GM18867 (cell line): Measurements from ENCODE around the gene SLC43A2.
"Not testable (repeated sequence)": the region's sequence is repeated elsewhere in the genome, so short reads cannot be mapped to it uniquely, and the experiment has no call there.

ENCODE experiments used
- ATAC-seq: cut with Tn5 transposase; IDR thresholded peaks from one replicate; pipeline ENCODE4 v1.9.1; 2021; ENCODE audit warnings: mild to moderate bottlenecking, moderate library complexity; ENCODE audit not compliant: unreplicated experiment

Gene SLC43A2

DNA sequence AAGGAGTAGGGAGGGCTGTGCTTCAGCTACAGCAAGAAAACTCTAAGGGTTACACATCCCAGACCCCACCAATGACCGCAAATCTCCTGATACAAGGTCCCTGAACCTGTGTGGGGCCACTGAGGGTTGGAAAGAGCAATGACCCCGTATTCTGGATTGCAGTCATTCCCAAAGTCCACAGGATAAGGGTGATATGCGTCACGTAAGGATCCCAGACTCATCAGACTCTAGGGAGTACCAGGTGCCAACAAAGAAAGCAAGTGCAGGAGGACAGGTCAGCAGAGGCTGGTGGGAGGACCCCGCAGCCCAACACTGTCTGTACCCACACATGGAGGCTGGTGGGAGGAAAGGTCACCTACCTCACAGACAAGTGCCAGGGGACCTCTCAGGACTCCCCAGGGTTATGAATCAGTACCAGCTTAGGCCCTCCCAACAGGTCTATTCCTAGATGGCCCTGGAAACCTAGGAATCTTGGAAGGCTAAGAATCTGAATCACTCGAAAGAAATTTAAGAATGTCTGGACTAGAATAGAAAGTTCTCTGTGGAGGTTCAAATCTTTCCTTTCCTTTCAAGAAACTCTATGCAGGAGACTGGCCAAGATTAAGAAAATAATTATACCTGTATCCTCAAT lies 82.2 kb downstream of the SLC43A2 start:
- ATAC-seq: no peak

DNA sequence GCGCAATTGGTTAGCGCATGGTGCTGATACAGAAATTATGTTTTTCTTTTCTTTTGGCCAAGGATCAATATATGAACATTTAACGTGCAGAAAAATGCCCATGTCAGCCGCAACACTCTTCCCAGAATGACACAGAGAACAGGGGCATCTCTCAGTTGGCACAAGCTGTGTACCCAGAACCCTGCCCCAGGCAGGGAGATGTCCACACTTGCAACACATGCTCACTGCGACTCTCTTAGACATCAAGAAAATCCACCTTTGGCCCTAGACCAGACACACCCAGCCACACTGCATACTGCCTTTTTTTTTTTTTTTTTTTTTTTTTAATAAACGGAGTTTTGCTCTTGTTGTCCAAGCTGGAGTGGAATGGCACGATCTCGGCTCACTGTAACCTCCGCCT lies 83.0 kb downstream of the SLC43A2 start:
- no peak for ATAC-seq

DNA sequence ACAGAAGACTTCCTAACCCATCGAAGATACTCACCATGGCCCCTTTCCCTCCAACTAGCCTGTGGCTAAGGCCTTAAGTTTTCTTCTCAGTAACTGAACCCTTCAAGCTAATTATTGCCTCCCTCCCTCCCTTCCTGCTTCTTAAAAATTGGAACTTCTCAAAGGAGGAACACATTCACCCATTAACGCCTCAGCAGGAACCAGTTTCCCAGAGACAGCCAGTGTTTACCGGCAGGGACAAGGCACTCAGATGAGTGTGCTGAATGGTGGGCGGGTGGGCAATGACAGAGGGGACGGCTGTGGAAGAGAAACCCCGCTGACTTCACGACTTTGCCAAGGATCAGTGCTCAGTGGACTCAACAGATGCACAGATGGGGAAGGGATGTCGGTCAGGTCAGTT lies 86.3 kb downstream of the SLC43A2 start:
- ATAC-seq: no peak

DNA sequence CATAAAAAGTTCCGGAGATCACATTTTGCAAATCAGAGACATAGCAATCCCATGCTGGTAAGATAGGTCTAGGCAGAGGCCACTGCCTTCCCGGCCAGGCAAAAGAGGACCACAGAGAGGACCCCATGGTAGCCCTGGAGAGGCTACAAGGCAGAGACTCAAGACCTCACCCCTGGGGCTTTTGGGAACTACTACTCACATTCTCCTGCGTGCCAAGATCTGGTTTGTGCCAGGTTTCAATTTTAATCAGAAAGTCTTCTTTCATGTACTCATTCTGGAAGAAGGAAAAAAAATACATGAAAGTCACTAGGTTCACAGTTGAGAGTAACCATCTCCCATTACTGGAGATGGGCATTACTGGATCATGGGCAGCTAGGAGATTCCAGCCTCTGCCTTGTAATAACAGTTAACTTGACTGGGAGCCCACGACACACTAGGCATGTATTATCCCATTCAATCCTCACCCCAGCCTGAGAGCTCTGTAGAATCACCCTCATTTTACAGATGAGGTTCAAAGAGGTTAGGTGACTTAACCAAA lies 87.2 kb downstream of the SLC43A2 start:
- no peak for ATAC-seq

DNA sequence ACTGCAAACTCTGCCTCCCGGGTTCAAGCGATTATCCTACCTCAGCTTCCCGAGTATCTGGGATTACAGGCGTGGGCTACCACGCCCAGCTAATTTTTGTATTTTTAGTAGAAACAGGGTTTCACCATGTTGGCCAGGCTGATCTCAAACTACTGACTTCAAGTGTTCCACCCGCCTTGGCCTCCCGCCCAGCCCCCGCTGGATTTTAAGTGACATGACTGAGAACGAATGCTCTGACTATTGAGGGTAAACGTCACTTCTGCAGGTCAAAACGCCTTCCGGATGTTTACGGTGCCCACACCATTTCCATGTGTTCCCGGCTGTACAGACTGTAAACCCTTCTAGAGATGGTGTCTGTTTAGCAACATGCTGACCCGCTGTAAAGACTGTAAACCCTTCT lies 88.8 kb downstream of the SLC43A2 start:
- no peak for ATAC-seq

DNA sequence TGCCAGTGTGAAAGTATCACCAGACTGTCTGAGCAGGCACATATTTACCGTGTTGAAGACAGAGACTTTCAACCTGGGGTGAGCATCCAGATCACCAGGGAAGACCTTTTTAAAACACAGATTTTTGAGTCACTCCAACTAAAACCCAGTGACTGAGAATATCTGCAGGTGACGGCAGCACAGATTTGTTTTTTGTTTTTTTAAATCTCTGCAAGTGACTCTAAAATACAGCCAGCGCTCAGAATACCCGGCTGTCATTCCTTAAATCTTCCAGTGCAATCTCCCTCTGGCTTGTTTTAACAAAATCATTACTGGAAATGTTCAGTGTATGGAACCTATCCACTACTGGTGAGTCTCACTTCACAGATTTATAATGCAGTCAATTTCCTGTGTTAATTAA lies 92.9 kb downstream of the SLC43A2 start:
- no peak for ATAC-seq

DNA sequence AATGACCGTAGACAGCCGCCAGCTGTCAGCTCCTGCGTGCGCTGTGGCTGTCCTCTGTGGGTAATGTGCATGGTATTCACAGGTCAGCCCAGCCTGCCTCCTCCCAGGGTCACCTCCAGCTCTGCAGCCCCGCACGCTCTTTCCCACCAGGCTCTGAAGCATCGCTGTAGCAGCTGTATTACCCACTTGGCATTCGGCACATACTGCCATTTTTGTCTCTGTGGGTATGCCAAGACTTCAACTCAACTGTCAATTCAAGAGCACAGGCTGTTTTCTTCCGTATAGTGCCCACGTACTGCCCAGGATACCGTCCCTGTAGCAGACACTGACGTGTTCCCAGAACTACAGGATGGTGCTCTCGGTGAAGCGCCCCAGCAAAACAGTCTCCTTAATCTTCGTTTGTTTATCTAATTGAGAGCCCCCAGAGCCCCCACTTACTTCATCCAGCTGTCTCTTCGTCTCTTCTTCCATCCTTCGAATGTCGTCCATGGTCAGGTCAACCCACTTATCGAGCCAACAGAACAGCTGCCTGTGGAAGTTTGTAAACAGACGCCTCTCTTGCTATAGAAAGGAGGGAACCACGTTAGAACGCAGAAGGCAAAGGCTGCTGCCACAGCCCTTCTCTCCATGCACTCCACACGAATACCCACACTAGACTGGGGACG lies 94.8 kb downstream of the SLC43A2 start:
- ATAC-seq: no peak

DNA sequence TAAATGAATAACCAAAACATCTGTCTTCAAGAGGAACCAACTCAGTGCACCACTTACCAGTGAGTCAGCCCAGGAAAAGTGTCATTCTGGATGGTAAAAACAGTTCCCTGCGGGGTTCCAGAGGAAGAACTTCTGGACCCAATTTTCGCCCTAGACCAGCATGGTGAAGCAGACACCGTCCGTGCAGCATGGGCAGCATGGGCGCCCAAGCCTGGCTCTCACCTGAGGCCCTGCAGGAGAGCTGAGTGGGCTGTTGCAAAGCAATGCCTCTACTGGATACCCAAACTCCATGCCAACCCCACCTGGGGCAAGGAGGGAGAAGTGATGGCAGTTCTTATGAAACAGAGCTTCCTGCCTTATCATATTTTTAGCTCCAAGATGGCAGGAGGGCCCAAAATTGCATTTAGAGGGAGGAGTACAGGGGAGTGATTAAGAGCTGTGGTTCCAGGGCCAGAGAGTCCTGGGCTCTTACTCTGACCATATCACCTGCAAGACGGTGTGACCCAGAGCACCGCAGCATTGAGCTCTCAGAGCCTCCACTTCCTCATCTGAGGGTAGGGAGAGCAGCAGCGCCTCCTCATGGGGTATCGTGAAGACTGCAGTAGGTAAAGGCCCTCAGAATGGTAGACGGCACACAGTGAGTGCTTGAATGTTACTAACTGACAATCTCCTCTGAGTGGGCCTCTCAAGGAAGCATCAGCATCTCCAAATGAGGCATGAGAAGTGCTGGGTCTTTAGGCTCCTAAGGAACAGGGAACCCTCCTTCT lies 95.6 kb downstream of the SLC43A2 start:
- ATAC-seq: no peak

DNA sequence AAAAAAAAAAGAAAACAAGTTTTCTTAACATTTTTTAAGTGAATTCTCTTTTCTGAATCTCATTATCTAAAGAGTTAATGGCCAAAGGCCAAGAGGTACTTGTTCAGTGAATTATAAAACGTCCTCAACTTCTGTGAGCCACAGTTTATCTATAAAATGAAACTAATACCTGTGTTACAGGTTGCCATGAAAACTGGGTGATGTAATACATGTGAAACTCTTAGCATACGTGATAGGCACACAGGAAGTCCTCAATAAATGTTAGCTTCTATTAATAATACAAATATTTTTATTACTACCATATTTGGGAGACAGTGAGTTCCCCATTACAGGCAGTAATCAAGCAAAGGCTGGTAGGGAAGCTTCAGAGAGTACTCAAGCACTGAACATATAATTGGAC lies 98.8 kb downstream of the SLC43A2 start:
- no peak for ATAC-seq

DNA sequence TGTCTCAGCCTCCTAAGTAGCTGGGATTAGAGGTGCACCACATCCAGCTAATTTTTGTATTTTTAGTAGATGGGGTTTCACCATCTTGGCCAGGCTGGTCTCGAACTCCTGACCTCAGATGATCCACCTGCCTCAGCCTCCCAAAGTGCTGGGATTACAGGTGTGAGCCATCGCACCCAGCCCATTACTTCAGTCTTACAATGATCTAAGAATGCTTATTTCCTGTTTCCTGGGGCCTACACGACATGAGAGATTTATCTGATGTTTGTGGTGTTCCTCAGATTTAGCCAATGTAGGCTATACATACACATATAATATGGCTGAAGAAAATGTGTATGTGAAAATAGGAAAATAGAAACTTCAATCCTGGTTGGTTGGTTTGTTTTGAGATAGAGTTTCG lies 101.8 kb downstream of the SLC43A2 start:
- not testable (repeated sequence) for ATAC-seq

DNA sequence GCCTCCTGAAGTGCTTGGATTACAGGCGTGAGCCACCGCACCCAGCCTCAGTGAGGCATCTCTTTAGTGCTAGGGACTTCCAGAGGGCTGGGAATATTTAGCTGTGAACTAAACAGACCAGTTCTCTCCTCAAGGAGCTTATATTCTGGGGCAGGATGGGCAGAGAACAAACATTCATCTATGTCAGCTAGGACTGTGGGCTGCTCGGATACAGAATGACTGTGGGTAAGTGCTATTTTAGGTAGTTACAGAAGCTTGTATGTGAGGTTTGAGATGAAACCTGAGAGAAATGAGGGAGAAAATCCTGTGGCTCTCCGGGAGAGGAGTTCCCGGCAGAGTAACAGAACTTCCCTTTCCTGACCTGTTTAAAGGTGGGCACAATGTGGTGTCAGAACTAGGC lies 106.0 kb downstream of the SLC43A2 start:
- no peak for ATAC-seq

DNA sequence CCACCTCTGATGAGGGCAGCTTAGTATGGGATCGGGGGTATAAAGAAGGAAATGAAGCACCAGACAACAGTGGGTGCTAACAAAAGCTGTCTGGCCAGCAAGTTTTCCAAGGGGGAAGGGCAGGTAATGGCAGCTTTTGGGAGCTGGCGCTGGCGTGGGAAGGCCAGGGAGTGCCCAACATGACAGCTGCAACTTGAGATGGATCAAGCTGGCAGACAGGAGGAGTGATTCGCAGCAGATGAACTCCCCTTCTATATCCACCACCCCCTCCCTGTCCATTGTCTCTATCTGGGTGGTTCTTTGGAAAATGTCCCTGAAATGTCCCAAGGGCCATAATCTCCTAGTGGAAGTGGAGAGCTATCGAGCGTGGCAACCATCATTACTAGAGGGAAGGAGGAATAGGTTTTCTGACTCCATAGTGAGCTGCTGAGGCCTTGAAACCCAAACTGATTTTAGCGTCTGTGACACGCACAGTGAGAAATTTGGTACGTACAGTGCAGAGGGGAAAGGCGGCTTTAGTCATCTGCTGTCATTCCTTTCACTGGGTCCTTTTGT lies 107.5 kb downstream of the SLC43A2 start:
- ATAC-seq: no peak

DNA sequence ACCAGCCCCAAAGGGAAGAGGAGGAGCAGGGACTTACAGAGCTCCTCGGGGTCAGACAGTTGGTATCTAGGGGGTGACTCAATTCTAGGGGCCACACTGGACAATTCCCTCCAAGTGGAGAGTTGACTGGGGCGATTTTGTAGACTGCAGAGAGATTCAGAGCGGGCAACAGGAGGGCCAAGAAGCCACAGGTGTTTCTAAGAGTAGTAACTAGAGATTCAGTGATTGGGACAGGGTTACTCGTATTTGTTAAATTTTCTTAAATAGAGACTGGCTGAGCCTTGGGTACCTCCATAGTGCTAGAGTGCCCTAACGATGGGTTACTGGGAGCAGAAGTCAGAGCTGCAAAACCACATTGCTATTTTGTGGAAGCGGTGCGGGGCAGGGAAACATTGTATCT lies 109.0 kb downstream of the SLC43A2 start:
- no peak for ATAC-seq
